SHP77 (cell line): ENCODE measurements around the gene PCDHGA8.
A peak's percentile ranks its signal among the peaks of the same experiment; 100 is the strongest.
"Not testable (repeated sequence)": the region's sequence is repeated elsewhere in the genome, so short reads cannot be mapped to it uniquely, and the experiment has no call there.

Source experiments
- DNase-seq, 2 experiments: peaks; one replicate each; lab custom pipeline; 2025; lab: John Stamatoyannopoulos, UW

PCDHGA8 gene

DNA sequence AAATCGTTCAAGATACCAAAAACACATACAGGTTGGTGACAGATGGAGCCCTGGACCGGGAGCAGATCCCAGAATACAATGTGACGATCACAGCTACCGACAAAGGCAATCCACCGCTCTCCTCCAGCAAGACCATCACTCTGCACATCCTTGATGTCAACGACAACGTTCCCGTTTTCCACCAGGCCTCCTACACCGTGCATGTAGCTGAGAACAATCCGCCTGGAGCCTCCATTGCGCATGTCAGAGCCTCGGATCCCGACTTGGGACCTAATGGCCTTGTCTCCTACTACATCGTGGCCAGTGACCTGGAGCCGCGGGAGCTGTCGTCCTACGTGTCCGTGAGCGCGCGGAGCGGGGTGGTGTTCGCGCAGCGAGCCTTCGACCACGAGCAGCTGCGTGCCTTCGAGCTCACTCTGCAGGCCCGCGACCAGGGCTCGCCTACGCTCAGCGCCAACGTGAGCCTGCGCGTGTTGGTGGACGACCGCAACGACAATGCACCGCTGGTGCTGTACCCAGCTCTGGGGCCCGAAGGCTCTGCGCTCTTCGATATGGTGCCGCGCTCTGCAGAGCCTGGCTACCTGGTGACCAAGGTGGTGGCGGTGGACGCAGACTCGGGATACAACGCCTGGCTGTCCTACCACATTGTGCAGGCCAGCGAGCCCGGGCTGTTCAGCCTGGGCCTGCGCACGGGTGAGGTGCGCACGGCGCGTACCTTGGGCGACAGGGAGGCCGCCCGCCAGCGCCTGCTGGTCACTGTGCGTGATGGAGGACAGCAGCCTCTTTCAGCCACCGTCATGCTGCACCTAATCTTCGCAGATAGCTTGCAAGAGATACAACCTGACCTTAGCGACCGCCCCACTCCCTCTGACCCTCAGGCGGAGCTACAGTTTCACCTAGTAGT is 20.6 kb upstream of the PCDHGA8 start:
- DNase-seq: no peak

DNA sequence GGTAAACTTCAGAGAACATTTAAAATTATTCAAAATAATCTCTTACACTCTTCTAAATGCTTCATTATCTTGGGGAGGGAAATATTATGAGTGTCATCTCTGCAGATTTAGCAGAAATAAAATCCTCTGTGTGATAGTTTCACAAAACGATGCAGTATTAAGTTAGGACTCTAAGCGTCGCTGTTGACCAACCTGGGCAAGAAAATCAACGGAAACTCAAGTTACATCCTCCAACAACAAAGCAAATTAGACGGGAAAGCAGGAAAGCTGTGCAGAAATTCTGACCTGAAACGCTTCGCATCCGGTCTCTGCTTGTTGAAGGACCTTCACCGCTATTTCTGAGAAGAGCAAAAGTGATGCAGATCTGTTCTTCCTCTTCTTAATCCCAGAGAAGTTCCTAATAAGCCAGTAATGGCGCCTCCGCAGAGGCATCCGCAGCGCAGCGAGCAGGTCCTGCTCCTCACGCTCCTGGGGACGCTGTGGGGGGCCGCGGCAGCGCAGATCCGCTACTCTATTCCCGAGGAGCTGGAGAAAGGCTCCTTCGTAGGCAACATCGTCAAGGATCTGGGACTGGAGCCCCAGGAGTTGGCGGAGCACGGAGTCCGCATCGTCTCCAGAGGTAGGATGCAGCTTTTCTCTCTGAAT is 18.6 kb upstream of the PCDHGA8 start, which contains the start of gene PCDHGA6:
Gene PCDHGA6 (plus strand): TSS at position 219 of the 645 bp plus-strand sequence. CDS start 193 bp downstream, at position 412.
- DNase-seq: no peak

DNA sequence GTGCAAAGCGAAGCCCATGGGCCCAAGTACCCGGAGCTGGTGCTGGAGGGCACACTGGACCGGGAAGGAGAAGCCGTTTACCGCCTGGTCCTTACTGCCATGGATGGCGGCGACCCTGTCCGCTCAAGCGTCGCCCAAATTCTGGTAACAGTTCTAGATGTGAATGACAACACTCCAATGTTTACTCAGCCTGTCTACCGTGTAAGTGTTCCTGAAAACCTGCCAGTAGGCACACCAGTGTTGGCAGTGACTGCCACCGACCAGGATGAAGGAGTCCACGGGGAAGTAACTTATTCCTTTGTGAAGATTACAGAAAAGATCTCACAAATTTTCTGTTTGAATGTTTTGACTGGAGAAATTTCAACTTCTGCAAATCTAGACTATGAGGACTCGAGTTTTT is 17.8 kb upstream of the PCDHGA8 start:
- no peak for DNase-seq

DNA sequence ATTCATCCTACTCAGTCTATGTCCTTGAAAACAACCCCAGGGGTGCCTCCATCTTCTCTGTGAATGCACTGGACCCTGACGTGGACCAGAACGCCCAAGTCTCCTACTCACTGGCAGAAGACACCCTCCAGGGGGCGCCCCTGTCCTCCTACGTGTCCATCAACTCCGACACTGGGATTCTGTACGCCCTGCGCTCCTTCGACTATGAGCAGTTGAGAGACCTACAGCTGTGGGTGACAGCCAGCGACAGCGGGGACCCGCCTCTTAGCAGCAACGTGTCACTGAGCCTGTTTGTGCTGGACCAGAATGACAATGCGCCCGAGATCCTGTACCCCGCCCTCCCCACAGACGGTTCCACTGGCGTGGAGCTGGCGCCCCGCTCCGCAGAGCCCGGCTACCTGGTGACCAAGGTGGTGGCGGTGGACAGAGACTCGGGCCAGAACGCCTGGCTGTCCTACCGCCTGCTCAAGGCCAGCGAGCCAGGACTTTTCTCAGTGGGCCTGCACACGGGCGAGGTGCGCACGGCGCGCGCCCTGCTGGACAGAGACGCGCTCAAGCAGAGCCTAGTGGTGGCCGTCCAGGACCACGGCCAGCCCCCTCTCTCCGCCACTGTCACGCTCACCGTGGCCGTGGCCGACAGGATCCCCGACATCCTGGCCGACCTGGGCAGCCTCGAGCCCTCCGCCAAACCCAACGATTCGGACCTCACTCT is 16.8 kb upstream of the PCDHGA8 start:
- not testable (repeated sequence) for DNase-seq

DNA sequence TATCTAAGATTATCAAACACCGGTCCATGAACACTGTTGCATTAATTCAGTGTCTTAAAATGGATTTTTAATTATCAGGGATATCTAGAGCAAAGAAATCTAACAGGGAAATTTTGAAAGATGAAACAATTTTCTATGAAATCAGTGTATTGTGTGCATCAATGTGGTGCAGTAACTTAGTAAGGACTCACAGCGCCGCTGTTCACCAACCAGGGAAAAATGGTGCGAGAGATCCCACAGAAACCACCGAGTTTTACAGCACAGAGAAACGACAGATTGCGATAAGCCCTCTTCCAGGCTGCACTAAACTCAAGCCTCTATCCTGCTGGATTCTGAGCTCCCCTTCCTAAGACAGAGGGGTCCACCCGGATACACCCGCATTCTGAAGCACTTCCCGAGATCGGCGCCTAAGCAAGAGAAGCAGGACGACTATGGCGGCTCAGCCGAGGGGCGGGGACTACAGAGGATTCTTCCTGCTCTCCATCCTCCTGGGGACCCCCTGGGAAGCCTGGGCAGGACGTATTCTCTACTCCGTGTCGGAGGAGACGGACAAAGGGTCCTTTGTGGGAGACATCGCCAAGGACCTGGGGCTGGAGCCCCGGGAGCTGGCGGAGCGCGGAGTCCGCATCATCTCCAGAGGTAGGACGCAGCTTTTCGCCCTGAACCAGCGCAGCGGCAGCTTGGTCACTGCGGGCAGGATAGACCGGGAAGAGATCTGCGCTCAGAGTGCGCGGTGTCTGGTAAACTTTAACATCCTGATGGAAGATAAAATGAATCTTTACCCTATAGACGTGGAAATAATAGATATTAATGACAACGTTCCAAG is 9.8 kb upstream of the PCDHGA8 start, which contains the start of gene PCDHGA7:
Gene PCDHGA7 (plus strand): TSS at position 274 of the 826 bp plus-strand sequence. CDS start 158 bp downstream, at position 432.
- no peak for DNase-seq

DNA sequence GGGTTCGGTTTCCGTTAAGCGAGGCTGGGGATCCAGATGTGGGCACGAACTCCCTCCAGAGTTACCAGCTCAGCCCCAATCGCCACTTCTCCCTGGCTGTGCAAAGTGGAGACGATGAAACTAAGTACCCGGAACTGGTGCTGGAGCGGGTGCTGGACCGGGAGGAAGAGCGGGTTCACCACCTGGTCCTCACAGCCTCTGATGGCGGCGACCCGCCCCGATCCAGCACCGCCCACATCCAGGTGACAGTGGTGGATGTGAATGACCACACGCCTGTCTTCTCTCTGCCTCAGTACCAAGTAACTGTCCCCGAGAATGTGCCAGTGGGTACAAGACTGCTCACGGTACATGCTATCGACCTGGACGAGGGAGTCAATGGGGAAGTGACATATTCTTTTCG is 9.1 kb upstream of the PCDHGA8 start:
- DNase-seq: no peak

DNA sequence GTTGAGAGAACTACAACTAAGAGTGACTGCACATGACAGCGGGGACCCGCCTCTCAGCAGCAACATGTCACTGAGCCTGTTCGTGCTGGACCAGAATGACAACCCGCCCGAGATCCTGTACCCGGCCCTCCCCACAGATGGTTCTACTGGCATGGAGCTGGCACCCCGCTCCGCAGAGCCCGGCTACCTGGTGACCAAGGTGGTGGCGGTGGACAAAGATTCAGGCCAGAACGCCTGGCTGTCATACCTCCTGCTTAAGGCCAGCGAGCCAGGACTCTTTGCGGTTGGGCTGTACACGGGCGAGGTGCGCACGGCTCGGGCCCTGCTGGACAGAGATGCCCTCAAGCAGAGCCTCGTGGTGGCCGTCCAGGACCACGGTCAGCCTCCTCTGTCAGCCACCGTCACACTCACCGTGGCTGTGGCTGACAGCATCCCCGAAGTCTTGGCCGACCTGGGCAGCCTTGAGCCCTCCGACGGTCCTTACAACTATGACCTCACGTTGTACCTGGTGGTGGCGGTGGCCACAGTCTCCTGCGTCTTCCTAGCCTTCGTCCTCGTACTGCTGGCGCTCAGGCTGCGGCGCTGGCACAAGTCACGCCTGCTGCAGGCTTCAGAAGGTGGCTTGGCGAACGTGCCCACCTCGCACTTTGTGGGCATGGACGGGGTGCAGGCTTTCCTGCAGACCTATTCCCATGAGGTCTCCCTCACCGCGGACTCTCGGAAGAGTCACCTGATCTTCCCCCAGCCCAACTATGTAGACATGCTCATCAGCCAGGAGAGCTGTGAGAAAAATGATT is 7.8 kb upstream of the PCDHGA8 start:
- DNase-seq: no peak

DNA sequence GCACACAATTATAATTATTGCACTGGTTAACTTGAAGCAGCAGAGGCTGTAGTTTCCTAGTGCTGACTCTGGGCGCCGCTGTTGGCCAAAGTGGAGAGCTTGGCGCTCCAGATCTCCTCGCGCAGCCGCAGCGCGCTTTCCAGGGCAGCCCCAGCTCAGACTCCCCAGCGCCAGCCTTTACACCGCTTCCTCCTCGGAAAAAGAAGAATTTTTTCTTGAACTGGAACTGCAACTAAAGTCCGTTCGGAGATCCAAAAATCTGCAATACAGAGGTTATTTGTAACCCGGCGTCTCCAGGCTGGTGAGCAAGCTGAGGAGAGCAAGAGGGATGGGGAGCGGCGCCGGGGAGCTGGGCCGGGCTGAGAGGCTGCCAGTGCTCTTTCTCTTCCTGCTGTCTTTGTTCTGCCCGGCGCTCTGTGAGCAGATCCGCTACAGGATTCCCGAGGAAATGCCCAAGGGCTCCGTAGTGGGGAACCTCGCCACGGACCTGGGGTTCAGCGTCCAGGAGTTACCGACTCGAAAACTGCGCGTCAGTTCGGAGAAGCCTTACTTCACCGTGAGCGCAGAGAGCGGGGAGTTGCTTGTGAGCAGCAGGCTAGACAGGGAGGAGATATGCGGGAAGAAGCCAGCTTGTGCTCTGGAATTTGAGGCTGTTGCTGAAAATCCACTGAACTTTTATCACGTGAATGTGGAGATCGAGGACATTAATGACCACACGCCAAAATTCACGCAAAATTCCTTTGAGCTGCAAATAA is 4.7 kb upstream of the PCDHGA8 start, which contains the start of gene PCDHGB4:
Gene PCDHGB4 (plus strand): TSS at position 142 of the 755 bp plus-strand sequence. CDS start 187 bp downstream, at position 329.
- not testable (repeated sequence) for DNase-seq

DNA sequence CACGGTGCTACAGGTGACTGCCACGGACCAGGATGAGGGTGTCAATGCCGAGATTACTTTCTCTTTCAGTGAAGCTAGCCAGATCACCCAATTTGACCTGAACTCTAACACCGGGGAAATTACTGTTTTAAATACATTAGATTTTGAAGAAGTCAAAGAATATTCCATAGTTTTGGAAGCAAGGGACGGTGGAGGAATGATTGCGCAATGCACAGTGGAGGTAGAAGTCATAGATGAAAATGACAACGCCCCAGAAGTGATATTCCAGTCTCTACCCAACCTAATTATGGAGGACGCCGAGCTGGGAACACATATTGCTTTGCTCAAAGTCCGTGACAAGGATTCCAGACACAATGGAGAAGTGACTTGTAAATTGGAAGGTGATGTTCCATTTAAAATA is 3.8 kb upstream of the PCDHGA8 start:
- no peak for DNase-seq

DNA sequence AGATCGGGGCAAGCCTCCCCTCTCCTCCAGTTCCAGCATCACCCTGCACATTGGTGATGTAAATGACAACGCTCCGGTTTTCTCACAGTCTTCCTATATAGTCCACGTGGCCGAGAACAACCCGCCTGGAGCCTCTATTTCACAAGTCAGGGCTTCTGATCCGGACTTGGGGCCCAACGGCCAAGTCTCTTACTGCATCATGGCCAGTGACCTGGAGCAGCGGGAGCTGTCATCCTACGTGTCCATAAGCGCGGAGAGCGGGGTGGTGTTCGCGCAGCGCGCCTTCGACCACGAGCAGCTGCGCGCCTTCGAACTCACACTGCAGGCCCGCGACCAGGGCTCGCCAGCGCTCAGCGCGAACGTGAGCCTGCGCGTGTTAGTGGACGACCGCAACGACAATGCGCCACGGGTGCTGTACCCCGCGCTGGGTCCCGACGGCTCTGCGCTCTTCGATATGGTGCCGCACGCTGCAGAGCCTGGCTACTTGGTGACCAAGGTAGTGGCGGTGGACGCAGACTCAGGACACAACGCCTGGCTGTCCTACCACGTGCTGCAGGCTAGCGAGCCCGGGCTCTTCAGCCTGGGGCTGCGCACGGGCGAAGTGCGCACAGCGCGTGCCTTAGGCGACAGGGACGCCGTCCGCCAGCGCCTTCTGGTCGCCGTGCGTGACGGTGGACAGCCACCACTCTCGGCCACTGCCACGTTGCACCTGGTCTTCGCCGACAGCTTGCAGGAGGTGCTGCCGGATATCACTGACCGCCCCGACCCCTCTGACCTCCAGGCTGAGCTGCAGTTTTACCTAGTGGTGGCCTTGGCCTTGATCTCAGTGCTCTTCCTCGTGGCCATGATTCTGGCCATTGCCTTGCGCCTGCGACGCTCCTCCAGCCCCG is 3.0 kb upstream of the PCDHGA8 start:
- no peak for DNase-seq

DNA sequence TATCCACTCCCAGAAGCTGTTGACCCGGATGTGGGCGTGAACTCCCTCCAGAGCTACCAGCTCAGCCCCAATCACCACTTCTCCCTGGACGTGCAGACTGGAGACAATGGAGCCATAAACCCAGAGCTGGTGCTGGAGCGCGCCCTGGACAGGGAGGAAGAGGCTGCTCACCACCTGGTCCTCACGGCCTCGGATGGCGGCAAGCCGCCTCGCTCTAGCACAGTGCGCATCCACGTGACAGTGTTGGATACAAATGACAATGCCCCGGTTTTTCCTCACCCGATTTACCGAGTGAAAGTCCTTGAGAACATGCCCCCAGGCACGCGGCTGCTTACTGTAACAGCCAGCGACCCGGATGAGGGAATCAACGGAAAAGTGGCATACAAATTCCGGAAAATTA is 834 bp downstream of the PCDHGA8 start:
- no peak for DNase-seq

DNA sequence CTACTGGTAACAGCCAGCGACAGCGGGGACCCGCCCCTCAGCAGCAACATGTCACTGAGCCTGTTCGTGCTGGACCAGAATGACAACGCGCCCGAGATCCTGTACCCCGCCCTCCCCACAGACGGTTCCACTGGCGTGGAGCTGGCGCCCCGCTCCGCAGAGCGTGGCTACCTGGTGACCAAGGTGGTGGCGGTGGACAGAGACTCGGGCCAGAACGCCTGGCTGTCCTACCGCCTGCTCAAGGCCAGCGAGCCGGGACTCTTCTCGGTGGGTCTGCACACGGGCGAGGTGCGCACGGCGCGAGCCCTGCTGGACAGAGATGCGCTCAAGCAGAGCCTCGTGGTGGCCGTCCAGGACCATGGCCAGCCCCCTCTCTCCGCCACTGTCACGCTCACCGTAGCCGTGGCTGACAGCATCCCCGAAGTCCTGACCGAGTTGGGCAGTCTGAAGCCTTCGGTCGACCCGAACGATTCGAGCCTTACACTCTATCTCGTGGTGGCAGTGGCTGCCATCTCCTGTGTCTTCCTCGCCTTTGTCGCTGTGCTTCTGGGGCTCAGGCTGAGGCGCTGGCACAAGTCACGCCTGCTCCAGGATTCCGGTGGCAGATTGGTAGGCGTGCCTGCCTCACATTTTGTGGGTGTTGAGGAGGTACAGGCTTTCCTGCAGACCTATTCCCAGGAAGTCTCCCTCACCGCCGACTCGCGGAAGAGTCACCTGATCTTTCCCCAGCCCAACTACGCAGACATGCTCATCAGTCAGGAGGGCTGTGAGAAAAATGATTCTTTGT is 2.2 kb downstream of the PCDHGA8 start:
- DNase-seq: not testable (repeated sequence)

DNA sequence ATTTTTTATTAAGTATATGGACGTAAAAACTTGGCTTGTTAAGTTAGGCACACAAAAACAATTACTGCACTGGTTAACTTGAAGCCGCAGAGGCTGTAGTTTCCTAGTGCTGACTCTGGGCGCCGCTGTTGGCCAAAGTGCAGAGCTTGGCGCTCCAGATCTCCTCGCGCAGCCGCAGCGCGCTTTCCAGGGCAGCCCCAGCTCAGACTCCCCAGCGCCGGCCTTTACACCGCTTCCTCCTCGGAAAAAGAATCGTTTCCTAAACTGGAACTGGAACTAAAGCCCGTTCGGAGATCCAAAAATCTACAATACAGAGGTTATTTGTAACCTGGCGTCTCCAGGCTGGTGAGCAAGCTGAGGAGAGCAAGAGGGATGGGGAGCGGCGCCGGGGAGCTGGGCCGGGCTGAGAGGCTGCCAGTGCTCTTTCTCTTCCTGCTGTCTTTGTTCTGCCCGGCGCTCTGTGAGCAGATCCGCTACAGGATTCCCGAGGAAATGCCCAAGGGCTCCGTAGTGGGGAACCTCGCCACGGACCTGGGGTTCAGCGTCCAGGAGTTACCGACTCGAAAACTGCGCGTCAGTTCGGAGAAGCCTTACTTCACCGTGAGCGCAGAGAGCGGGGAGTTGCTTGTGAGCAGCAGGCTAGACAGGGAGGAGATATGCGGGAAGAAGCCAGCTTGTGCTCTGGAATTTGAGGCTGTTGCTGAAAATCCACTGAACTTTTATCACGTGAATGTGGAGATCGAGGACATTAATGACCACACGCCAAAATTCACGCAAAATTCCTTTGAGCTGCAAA is 5.5 kb downstream of the PCDHGA8 start, which contains the start of gene PCDHGB5:
Gene PCDHGB5 (plus strand): TSS at position 192 of the 796 bp plus-strand sequence. CDS start 181 bp downstream, at position 373.
- not testable (repeated sequence) for DNase-seq

DNA sequence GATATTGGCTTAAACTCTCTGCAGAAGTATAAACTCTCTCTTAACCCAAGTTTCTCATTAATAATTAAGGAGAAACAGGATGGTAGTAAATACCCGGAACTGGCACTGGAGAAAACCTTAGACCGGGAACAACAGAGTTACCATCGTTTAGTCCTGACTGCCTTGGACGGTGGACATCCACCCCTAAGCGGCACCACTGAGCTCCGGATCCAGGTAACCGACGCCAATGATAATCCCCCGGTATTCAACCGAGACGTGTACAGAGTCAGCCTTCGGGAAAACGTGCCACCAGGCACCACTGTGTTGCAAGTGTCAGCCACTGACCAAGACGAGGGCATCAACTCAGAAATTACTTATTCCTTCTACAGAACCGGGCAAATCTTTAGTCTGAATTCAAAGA is 6.2 kb downstream of the PCDHGA8 start:
- no peak for DNase-seq

DNA sequence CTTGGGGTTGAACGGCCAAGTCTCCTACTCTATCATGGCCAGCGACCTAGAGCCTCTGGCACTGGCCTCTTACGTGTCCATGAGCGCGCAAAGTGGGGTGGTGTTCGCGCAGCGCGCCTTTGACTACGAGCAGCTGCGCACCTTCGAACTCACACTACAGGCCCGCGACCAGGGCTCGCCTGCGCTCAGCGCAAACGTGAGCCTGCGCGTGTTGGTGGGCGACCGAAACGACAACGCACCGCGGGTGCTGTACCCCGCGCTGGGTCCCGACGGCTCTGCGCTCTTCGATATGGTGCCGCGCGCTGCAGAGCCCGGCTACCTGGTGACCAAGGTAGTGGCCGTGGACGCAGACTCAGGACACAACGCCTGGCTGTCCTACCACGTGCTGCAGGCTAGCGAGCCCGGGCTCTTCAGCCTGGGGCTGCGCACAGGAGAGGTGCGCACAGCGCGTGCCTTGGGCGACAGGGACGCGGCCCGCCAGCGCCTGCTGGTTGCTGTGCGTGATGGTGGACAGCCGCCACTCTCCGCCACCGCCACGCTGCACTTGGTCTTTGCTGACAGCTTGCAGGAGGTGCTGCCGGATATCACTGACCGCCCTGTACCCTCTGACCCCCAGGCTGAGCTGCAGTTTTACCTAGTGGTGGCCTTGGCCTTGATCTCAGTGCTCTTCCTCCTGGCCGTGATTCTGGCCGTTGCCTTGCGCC is 7.3 kb downstream of the PCDHGA8 start:
- no peak for DNase-seq

DNA sequence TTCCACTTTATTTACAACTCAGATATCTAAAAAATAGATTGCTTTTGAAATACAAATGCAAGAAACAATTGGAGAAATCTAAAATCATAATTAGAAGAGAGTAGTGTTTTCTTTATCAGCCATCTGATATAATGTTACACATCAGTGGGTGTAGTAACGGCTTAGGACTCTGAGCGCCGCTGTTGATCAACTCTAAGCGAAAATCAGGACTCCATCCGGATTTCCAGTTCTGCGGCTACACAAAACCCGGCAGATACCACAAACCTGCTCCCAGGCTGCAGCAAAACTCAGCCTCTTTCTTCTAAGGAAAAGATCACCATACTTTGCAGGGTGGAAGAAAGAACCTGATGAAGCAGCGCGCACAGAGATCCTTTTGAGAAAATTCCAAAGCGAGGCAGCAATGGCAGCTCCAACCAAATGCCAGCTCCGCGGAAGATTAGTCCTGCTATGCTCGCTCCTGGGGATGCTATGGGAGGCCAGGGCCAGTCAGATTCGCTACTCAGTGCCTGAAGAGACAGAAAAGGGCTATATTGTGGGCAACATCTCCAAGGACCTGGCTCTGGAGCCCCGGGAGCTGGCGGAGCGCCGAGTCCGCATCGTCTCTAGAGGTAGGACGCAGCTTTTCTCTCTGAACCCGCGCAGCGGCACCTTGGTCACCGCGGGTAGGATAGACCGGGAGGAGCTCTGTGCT is 10.3 kb downstream of the PCDHGA8 start, which contains the start of gene PCDHGA9:
Gene PCDHGA9 (plus strand): TSS at position 226 of the 691 bp plus-strand sequence. CDS start 175 bp downstream, at position 401.
- peak; percentile 6 to 10 for DNase-seq
